Lower lobe of right lung (tissue), 2 donors: ENCODE results near the gene KIRREL1. TPM values are rescaled to one million over a fixed set of nuclear protein-coding genes. Genes with fewer than 3 reads are reported as not detected.
A peak's percentile ranks its signal among the peaks of the same experiment; 100 is the strongest.

Experiments
- ATAC-seq, 2 donors: fragments of 200-7000 bp; cut with Tn5 transposase; one replicate each; pipeline ENCODE4 v1.9.1; 2020 to 2022; ENCODE audit warnings: mild to moderate bottlenecking in 2 of 2, moderate library complexity in 2 of 2
- DNase-seq: peaks from one replicate; pipeline ENCODE4 v3.0.0-alpha.2; 2020
- H3K27ac ChIP-seq: fragments of 200-600 bp; one replicate; pipeline ENCODE4 v1.8.0; 2022
- H3K27me3 ChIP-seq: fragments of 200-600 bp; one replicate; pipeline ENCODE4 v1.8.0; 2022; ENCODE audit warnings: low read depth
- H3K36me3 ChIP-seq: fragments of 200-600 bp; one replicate; pipeline ENCODE4 v1.8.0; 2022; ENCODE audit warnings: mild to moderate bottlenecking
- H3K4me1 ChIP-seq: fragments of 200-600 bp; one replicate; pipeline ENCODE4 v1.8.0; 2022
- H3K4me3 ChIP-seq: fragments of 200-600 bp; one replicate; pipeline ENCODE4 v1.8.0; 2022; ENCODE audit warnings: mild to moderate bottlenecking
- H3K9me3 ChIP-seq: fragments of 200-600 bp; one replicate; pipeline ENCODE4 v1.8.0; 2022
- intact Hi-C: fragments of 100-400 bp; cut with DNase I; formaldehyde crosslinking; loops from one replicate; pipeline ENCODE4 v1.11.0; 2022
- total RNA-seq: library from RNA; stranded (reverse); fragmentation: NEBNext Ultra II Directional; extraction: Animal tissue kit (Norgen Biotek cat#: 25700); gene quantifications from one replicate; pipeline ENCODE4 v1.2.1, GENCODE V29; 2021
- TF ChIP-seq, protein P1 (sequence below): fragments of 200-600 bp; IDR thresholded peaks from one replicate; pipeline ENCODE4 v1.8.0; 2022; ENCODE audit warnings: antibody characterized with exemption, mild to moderate bottlenecking
- donor health status: DM: no; HTN: yes; CAD: no; lungs with severe emphysema.

KIRREL1 gene
- total RNA-seq, 1 donor from 2014 or later, result 26.9 TPM

- no peak overlapping the region for H3K4me3 ChIP-seq
- H3K4me1 ChIP-seq, result peaks cover 15% of the 10 kb centered on the region
- DNase-seq, result no peak
- H3K27ac ChIP-seq, result no peak overlapping the region
- TF ChIP-seq, protein P1, sequence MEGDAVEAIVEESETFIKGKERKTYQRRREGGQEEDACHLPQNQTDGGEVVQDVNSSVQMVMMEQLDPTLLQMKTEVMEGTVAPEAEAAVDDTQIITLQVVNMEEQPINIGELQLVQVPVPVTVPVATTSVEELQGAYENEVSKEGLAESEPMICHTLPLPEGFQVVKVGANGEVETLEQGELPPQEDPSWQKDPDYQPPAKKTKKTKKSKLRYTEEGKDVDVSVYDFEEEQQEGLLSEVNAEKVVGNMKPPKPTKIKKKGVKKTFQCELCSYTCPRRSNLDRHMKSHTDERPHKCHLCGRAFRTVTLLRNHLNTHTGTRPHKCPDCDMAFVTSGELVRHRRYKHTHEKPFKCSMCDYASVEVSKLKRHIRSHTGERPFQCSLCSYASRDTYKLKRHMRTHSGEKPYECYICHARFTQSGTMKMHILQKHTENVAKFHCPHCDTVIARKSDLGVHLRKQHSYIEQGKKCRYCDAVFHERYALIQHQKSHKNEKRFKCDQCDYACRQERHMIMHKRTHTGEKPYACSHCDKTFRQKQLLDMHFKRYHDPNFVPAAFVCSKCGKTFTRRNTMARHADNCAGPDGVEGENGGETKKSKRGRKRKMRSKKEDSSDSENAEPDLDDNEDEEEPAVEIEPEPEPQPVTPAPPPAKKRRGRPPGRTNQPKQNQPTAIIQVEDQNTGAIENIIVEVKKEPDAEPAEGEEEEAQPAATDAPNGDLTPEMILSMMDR, result no peak
- ATAC-seq, result no peak
- H3K36me3 ChIP-seq, result no peaks in the 10 kb centered on the region
- intact Hi-C loops, result no loop called here
- no peaks in the 10 kb centered on the region for H3K9me3 ChIP-seq
- H3K27me3 ChIP-seq, result no peaks in the 10 kb centered on the region
Observed at GRCh38 chr1:158147401-158147800, 154.0 kb downstream of the KIRREL1 start.

- H3K36me3 ChIP-seq, result no peaks in the 10 kb centered on the region
- H3K4me3 ChIP-seq, result no peak overlapping the region
- H3K27ac ChIP-seq, result peak overlapping the region; percentile 64
- no peaks in the 10 kb centered on the region for H3K27me3 ChIP-seq
- H3K4me1 ChIP-seq, result peaks cover 15% of the 10 kb centered on the region
- intact Hi-C loops, result no loop called here
- DNase-seq (no peak), ATAC-seq (no peak)
- TF ChIP-seq, protein P1, result no peak
- no peaks in the 10 kb centered on the region for H3K9me3 ChIP-seq
Observed at GRCh38 chr1:158147869-158148268, 154.4 kb downstream of the KIRREL1 start.

- peak overlapping the region; percentile 64 for H3K27ac ChIP-seq
- H3K27me3 ChIP-seq, result no peaks in the 10 kb centered on the region
- ATAC-seq, result peak; percentile 35 to 40
- no peak for DNase-seq
- no peak overlapping the region for H3K4me3 ChIP-seq
- H3K9me3 ChIP-seq, result no peaks in the 10 kb centered on the region
- intact Hi-C loops, result no loop called here
- H3K4me1 ChIP-seq, result peaks cover 15% of the 10 kb centered on the region
- no peaks in the 10 kb centered on the region for H3K36me3 ChIP-seq
- TF ChIP-seq, protein P1, result no peak
Observed at GRCh38 chr1:158148468-158148867, 155.0 kb downstream of the KIRREL1 start.

DNA sequence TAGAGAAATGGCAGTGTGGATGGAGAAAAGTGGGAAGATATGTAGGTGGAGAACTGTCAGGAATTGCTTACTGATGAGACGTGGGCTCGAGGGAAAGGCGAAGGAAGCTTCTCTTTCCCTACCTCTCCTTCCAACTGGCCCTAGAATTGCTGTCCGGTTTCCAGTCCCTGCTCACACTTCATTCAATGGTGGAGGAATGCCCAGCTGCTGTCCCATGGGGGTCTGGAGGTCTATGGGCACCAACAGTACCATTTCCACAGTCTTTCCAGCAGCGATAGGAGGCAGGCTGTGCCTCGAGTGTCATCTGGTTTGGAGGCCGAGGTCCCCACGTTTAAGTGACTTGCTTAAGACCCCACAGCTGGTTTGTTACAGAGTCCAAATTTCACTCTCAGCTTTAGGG, 155.7 kb downstream of the KIRREL1 start:
- H3K9me3 ChIP-seq, result no peaks in the 10 kb centered on the region
- peak overlapping the region; percentile 52 for H3K4me3 ChIP-seq
- peaks cover 17% of the 10 kb centered on the region for H3K4me1 ChIP-seq
- H3K27me3 ChIP-seq, result no peaks in the 10 kb centered on the region
- ATAC-seq (no peak), DNase-seq (no peak)
- peak overlapping the region; percentile 64 for H3K27ac ChIP-seq
- no peaks in the 10 kb centered on the region for H3K36me3 ChIP-seq
- intact Hi-C loops, result no loop called here
- TF ChIP-seq, protein P1, result no peak

Other genes with a start within 250 kb of the KIRREL1 start
- gene FCRL2, start 216.5 kb upstream of the KIRREL1 start, total RNA-seq, result 1.3 TPM
- gene FCRL1, start 173.5 kb upstream of the KIRREL1 start, total RNA-seq, result 4.2 TPM
- gene CD5L, start 151.8 kb upstream of the KIRREL1 start, total RNA-seq, result 6.8 TPM
- gene CD1D, start 187.2 kb downstream of the KIRREL1 start, total RNA-seq, result 4.6 TPM